Neuron (in vitro differentiated cells): Measurements from ENCODE around the gene SNX17.
"Not testable (repeated sequence)": the region's sequence is repeated elsewhere in the genome, so short reads cannot be mapped to it uniquely, and the experiment has no call there.

Experiments
- H2AFZ ChIP-seq: one replicate; pipeline ENCODE4 v1.6.1; 2013; ENCODE audit warnings: low read depth, mild to moderate bottlenecking, inconsistent platforms, low read length, moderate library complexity
- H3K27me3 ChIP-seq: one replicate; pipeline ENCODE4 v1.6.1; 2013; ENCODE audit warnings: low read length; ENCODE audit not compliant: insufficient read depth
- H3K36me3 ChIP-seq: one replicate; pipeline ENCODE4 v1.6.1; 2013; ENCODE audit warnings: low read length; ENCODE audit not compliant: insufficient read depth
- H3K4me1 ChIP-seq: one replicate; pipeline ENCODE4 v1.6.1; 2013; ENCODE audit warnings: low read length; ENCODE audit not compliant: insufficient read depth
- H3K4me3 ChIP-seq: 2 replicates; pipeline ENCODE4 v1.5.1; 2013; ENCODE audit warnings: mild to moderate bottlenecking, low read length, moderate library complexity
- H3K9me3 ChIP-seq: one replicate; pipeline ENCODE4 v1.6.1; 2013; ENCODE audit warnings: low read length

Gene SNX17

GRCh38 chr2:27370026-27370815 lies at the start of gene SNX17, which contains the start of gene EIF2B4:
SNX17 (plus strand) TSS chr2:27370616; CDS start chr2:27370744, 128 bp downstream.
EIF2B4 (minus strand) TSS chr2:27370338; CDS start chr2:27370314, 24 bp downstream.
- no peaks in the 10 kb centered on the region for H3K9me3 ChIP-seq
- H3K27me3 ChIP-seq: no peaks in the 10 kb centered on the region
- peak within 1 kb of the TSS; percentile 87 for H3K4me3 ChIP-seq
- peak within 1 kb of the TSS; percentile 63 for H2AFZ ChIP-seq
- peaks cover 24% of the 10 kb centered on the region for H3K4me1 ChIP-seq
- H3K36me3 ChIP-seq: peaks cover 57% of the 10 kb centered on the region

- no peaks in the 10 kb centered on the region for H3K27me3 ChIP-seq
- peaks cover 18% of the 10 kb centered on the region for H3K4me1 ChIP-seq
- no peak overlapping the region for H2AFZ ChIP-seq
- no peak overlapping the region for H3K4me3 ChIP-seq
- H3K36me3 ChIP-seq: peaks cover 15% of the 10 kb centered on the region
- no peaks in the 10 kb centered on the region for H3K9me3 ChIP-seq
Measured at GRCh38 chr2:27320958-27321543, 49.4 kb upstream of the SNX17 start.

GRCh38 chr2:27322301-27322765 lies 48.1 kb upstream of the SNX17 start:
- no peaks in the 10 kb centered on the region for H3K9me3 ChIP-seq
- peak overlapping the region; percentile 78 for H3K4me3 ChIP-seq
- no peaks in the 10 kb centered on the region for H3K27me3 ChIP-seq
- peaks cover 18% of the 10 kb centered on the region for H3K36me3 ChIP-seq
- H2AFZ ChIP-seq: peak overlapping the region; percentile 10
- H3K4me1 ChIP-seq: peaks cover 18% of the 10 kb centered on the region

GRCh38 chr2:27322766-27323595 lies 47.4 kb upstream of the SNX17 start, which contains the start of gene MPV17:
MPV17 (minus strand) TSS chr2:27323097; CDS start chr2:27322517, 580 bp downstream.
- Histone ChIP-seq H3K9me3 (no peaks in the 10 kb centered on the region), H2AFZ (peak within 1 kb of the TSS; percentile 42), H3K27me3 (no peaks in the 10 kb centered on the region), H3K4me3 (peak within 1 kb of the TSS; percentile 78), H3K4me1 (peaks cover 18% of the 10 kb centered on the region), H3K36me3 (peaks cover 22% of the 10 kb centered on the region)

GRCh38 chr2:27323596-27324285 lies 46.7 kb upstream of the SNX17 start:
- Histone ChIP-seq H2AFZ (no peak overlapping the region), H3K27me3 (no peaks in the 10 kb centered on the region), H3K36me3 (peaks cover 29% of the 10 kb centered on the region), H3K4me3 (peak overlapping the region; percentile 78), H3K4me1 (peaks cover 18% of the 10 kb centered on the region), H3K9me3 (no peaks in the 10 kb centered on the region)

GRCh38 chr2:27324720-27325119 lies 45.7 kb upstream of the SNX17 start:
- H3K4me1 ChIP-seq: peaks cover 18% of the 10 kb centered on the region
- H3K36me3 ChIP-seq: peaks cover 39% of the 10 kb centered on the region
- no peaks in the 10 kb centered on the region for H3K27me3 ChIP-seq
- no peaks in the 10 kb centered on the region for H3K9me3 ChIP-seq
- no peak overlapping the region for H3K4me3 ChIP-seq
- no peak overlapping the region for H2AFZ ChIP-seq

GRCh38 chr2:27335311-27335710 lies 35.1 kb upstream of the SNX17 start:
- H3K9me3 ChIP-seq: no peaks in the 10 kb centered on the region
- no peaks in the 10 kb centered on the region for H3K4me1 ChIP-seq
- no peak overlapping the region for H2AFZ ChIP-seq
- H3K36me3 ChIP-seq: peaks cover 68% of the 10 kb centered on the region
- no peaks in the 10 kb centered on the region for H3K27me3 ChIP-seq
- no peak overlapping the region for H3K4me3 ChIP-seq

- Histone ChIP-seq H3K9me3 (no peaks in the 10 kb centered on the region), H2AFZ (no peak overlapping the region), H3K4me3 (no peak overlapping the region), H3K36me3 (peaks cover 71% of the 10 kb centered on the region), H3K4me1 (no peaks in the 10 kb centered on the region), H3K27me3 (no peaks in the 10 kb centered on the region)
Measured at GRCh38 chr2:27336173-27336572, 34.2 kb upstream of the SNX17 start.

- H3K27me3 ChIP-seq: no peaks in the 10 kb centered on the region
- no peaks in the 10 kb centered on the region for H3K9me3 ChIP-seq
- H2AFZ ChIP-seq: no peak overlapping the region
- peaks cover 14% of the 10 kb centered on the region for H3K36me3 ChIP-seq
- H3K4me3 ChIP-seq: no peak overlapping the region
- no peaks in the 10 kb centered on the region for H3K4me1 ChIP-seq
Measured at GRCh38 chr2:27347641-27348040, 22.8 kb upstream of the SNX17 start.

- no peaks in the 10 kb centered on the region for H3K9me3 ChIP-seq
- no peaks in the 10 kb centered on the region for H3K27me3 ChIP-seq
- no peak overlapping the region for H2AFZ ChIP-seq
- H3K4me3 ChIP-seq: no peak overlapping the region
- no peaks in the 10 kb centered on the region for H3K4me1 ChIP-seq
- peaks cover 4% of the 10 kb centered on the region for H3K36me3 ChIP-seq
Measured at GRCh38 chr2:27350106-27350693, 20.2 kb upstream of the SNX17 start.

- no peak overlapping the region for H3K4me3 ChIP-seq
- no peaks in the 10 kb centered on the region for H3K9me3 ChIP-seq
- no peak overlapping the region for H2AFZ ChIP-seq
- H3K27me3 ChIP-seq: no peaks in the 10 kb centered on the region
- H3K4me1 ChIP-seq: peaks cover 4% of the 10 kb centered on the region
- H3K36me3 ChIP-seq: peaks cover 4% of the 10 kb centered on the region
Measured at GRCh38 chr2:27351802-27352598, 18.4 kb upstream of the SNX17 start.

GRCh38 chr2:27353386-27353761 lies 17.0 kb upstream of the SNX17 start:
- H2AFZ ChIP-seq, H3K4me3 ChIP-seq, H3K9me3 ChIP-seq, H3K27me3 ChIP-seq, H3K36me3 ChIP-seq, H3K4me1 ChIP-seq: not testable (repeated sequence)
